DOHH2 (cell line): ENCODE measurements around the gene TREH.
"Not testable (repeated sequence)": the region's sequence is repeated elsewhere in the genome, so short reads cannot be mapped to it uniquely, and the experiment has no call there.

Experiments used
- H3F3A ChIP-seq: fragments of 200-600 bp; sonication (generic), shearing (Covaris generic); 2 replicates; pipeline ENCODE4 v1.6.0; 2016; ENCODE audit warnings: antibody characterized with exemption, mild to moderate bottlenecking; ENCODE audit not compliant: control insufficient read depth, insufficient read depth
- H3K27ac ChIP-seq: fragments of 200-600 bp; sonication (generic); 2 replicates; pipeline ENCODE4 v1.5.1; 2014; ENCODE audit warnings: low read depth, mild to moderate bottlenecking, low read length, moderate library complexity
- H3K27me3 ChIP-seq: fragments of 200-600 bp; sonication (generic); 2 replicates; pipeline ENCODE4 v1.6.1; 2014; ENCODE audit warnings: mild to moderate bottlenecking, low read length, mixed read lengths; ENCODE audit not compliant: control insufficient read depth
- H3K36me3 ChIP-seq: fragments of 200-600 bp; sonication (generic); 2 replicates; pipeline ENCODE4 v1.6.1; 2014; ENCODE audit warnings: mild to moderate bottlenecking, low read length, moderate library complexity, mixed read lengths; ENCODE audit not compliant: control insufficient read depth
- H3K4me1 ChIP-seq: fragments of 200-600 bp; sonication (generic); 2 replicates; pipeline ENCODE4 v1.6.1; 2014; ENCODE audit warnings: mild to moderate bottlenecking, low read length, mixed read lengths; ENCODE audit not compliant: control insufficient read depth
- H3K4me2 ChIP-seq: fragments of 200-600 bp; sonication (generic); 2 replicates; pipeline ENCODE4 v1.6.0; 2014; ENCODE audit warnings: mild to moderate bottlenecking, low read length, moderate library complexity
- H3K4me3 ChIP-seq: fragments of 200-600 bp; sonication (generic); 2 replicates; pipeline ENCODE4 v1.5.1; 2014; ENCODE audit warnings: mild to moderate bottlenecking, low read length, mixed read lengths
- H3K79me2 ChIP-seq: fragments of 200-600 bp; sonication (generic); 2 replicates; pipeline ENCODE4 v1.6.1; 2014; ENCODE audit warnings: mild to moderate bottlenecking, low read length, mixed read lengths; ENCODE audit not compliant: control insufficient read depth
- H3K9me2 ChIP-seq: fragments of 200-600 bp; sonication (generic); replicated peaks from 2 replicates; pipeline ENCODE4 v1.6.1; 2014; ENCODE audit warnings: mild to moderate bottlenecking, low read length, mixed read lengths; ENCODE audit not compliant: control insufficient read depth
- H3K9me3 ChIP-seq: fragments of 200-600 bp; sonication (generic); 2 replicates; pipeline ENCODE4 v1.6.1; 2014; ENCODE audit warnings: antibody characterized with exemption, low read length, mixed read lengths; ENCODE audit not compliant: control insufficient read depth, insufficient read depth
- H4K20me1 ChIP-seq: fragments of 200-600 bp; sonication (generic); 2 replicates; pipeline ENCODE4 v1.6.0; 2014; ENCODE audit warnings: low read depth, mild to moderate bottlenecking, antibody characterized with exemption, low read length, moderate library complexity; ENCODE audit not compliant: control insufficient read depth, insufficient read depth
- EZH2phosphoT487 ChIP-seq: fragments of 200-600 bp; sonication (generic); IDR thresholded peaks from 2 replicates; pipeline ENCODE4 v1.6.1; 2017; ENCODE audit warnings: borderline replicate concordance, mild to moderate bottlenecking, antibody characterized with exemption, low read length, moderate library complexity, mixed read lengths
- TF ChIP-seq, protein P1 (sequence below): fragments of 200-600 bp; sonication (generic); IDR thresholded peaks from one replicate; pipeline ENCODE4 v1.5.1; 2014; ENCODE audit warnings: antibody characterized with exemption, mild to moderate bottlenecking, low read depth, low read length; ENCODE audit not compliant: poor library complexity, severe bottlenecking

The TREH gene

GRCh38 chr11:118714816-118715215 lies 35.4 kb upstream of the TREH start:
- H3F3A ChIP-seq, result no peaks in the 10 kb centered on the region
- TF ChIP-seq, protein P1, sequence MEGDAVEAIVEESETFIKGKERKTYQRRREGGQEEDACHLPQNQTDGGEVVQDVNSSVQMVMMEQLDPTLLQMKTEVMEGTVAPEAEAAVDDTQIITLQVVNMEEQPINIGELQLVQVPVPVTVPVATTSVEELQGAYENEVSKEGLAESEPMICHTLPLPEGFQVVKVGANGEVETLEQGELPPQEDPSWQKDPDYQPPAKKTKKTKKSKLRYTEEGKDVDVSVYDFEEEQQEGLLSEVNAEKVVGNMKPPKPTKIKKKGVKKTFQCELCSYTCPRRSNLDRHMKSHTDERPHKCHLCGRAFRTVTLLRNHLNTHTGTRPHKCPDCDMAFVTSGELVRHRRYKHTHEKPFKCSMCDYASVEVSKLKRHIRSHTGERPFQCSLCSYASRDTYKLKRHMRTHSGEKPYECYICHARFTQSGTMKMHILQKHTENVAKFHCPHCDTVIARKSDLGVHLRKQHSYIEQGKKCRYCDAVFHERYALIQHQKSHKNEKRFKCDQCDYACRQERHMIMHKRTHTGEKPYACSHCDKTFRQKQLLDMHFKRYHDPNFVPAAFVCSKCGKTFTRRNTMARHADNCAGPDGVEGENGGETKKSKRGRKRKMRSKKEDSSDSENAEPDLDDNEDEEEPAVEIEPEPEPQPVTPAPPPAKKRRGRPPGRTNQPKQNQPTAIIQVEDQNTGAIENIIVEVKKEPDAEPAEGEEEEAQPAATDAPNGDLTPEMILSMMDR, result no peak
- no peak for TF ChIP-seq EZH2phosphoT487
- no peaks in the 10 kb centered on the region for H4K20me1 ChIP-seq
- H3K79me2 ChIP-seq, result no peaks in the 10 kb centered on the region
- H3K9me2 ChIP-seq, result no peaks in the 10 kb centered on the region
- H3K27ac ChIP-seq, result no peak overlapping the region
- H3K4me1 ChIP-seq, result peaks cover 14% of the 10 kb centered on the region
- H3K36me3 ChIP-seq, result no peaks in the 10 kb centered on the region
- no peak overlapping the region for H3K4me2 ChIP-seq
- H3K4me3 ChIP-seq, result no peak overlapping the region
- no peaks in the 10 kb centered on the region for H3K9me3 ChIP-seq
- H3K27me3 ChIP-seq, result peaks cover 7% of the 10 kb centered on the region

- H3K9me3 ChIP-seq, H3K9me2 ChIP-seq, H3K79me2 ChIP-seq, H3F3A ChIP-seq, H4K20me1 ChIP-seq, H3K27me3 ChIP-seq, H3K36me3 ChIP-seq, H3K27ac ChIP-seq, H3K4me3 ChIP-seq, H3K4me2 ChIP-seq: not testable (repeated sequence)
- peaks cover 14% of the 10 kb centered on the region for H3K4me1 ChIP-seq
Observed at GRCh38 chr11:118714416-118714815, 35.0 kb upstream of the TREH start.

- Histone ChIP-seq H3K4me1 (peaks cover 19% of the 10 kb centered on the region), H3K9me2 (no peaks in the 10 kb centered on the region), H4K20me1 (no peaks in the 10 kb centered on the region), H3K27ac (no peak overlapping the region), H3K4me3 (no peak overlapping the region), H3K79me2 (no peaks in the 10 kb centered on the region), H3K4me2 (no peak overlapping the region), H3K36me3 (no peaks in the 10 kb centered on the region), H3K9me3 (no peaks in the 10 kb centered on the region), H3F3A (no peaks in the 10 kb centered on the region), H3K27me3 (peaks cover 9% of the 10 kb centered on the region)
- TF ChIP-seq EZH2phosphoT487, result no peak
- TF ChIP-seq, protein P1, result no peak
Observed at GRCh38 chr11:118708296-118708695, 28.8 kb upstream of the TREH start.

- Histone ChIP-seq H3K36me3 (no peaks in the 10 kb centered on the region), H3K4me1 (peaks cover 19% of the 10 kb centered on the region), H3K27ac (no peak overlapping the region), H3F3A (no peaks in the 10 kb centered on the region), H3K9me3 (no peaks in the 10 kb centered on the region), H3K4me3 (no peak overlapping the region), H3K4me2 (no peak overlapping the region), H4K20me1 (no peaks in the 10 kb centered on the region), H3K9me2 (no peaks in the 10 kb centered on the region), H3K79me2 (no peaks in the 10 kb centered on the region), H3K27me3 (peaks cover 9% of the 10 kb centered on the region)
- TF ChIP-seq, protein P1, result no peak
- no peak for TF ChIP-seq EZH2phosphoT487
Observed at GRCh38 chr11:118706546-118706825, 27.0 kb upstream of the TREH start.
